Measurements from ENCODE around the gene KLRF2.

- TF ChIP-seq EZH2phosphoT487 (IDR thresholded peaks at IDR 0.05; ENCODE audit: borderline replicate concordance, low read length): no peak
- no peak for TF ChIP-seq CTCF (conservative IDR thresholded peaks at IDR 0.05; ENCODE audit: low read depth, low read length)
These were observed 25.1 kb upstream of the KLRF2 start for GRCh38 chr12:9856151-9856550.
